Left ventricle myocardium superior (tissue), 1 donor: ENCODE data around the gene VWA8. TPM values are rescaled to one million over a fixed set of nuclear protein-coding genes. Genes with fewer than 3 reads are reported as not detected.
"Not testable (repeated sequence)": the region's sequence is repeated elsewhere in the genome, so short reads cannot be mapped to it uniquely, and the experiment has no call there.

Experiments used
- ATAC-seq: fragments of 200-7000 bp; cut with Tn5 transposase; one replicate; pipeline ENCODE4 v1.9.1; 2020; ENCODE audit warnings: mild to moderate bottlenecking, moderate library complexity
- DNase-seq: peaks from one replicate; pipeline ENCODE4 v3.0.0-alpha.2; 2020
- intact Hi-C: fragments of 100-400 bp; cut with micrococcal nuclease; formaldehyde crosslinking; loops from one replicate; pipeline ENCODE4 v1.11.0; 2022
- total RNA-seq: library from RNA; stranded (reverse); fragmentation: NEBNext Ultra II Directional; extraction: Animal tissue kit (Norgen Biotek cat#: 25700); gene quantifications from one replicate; pipeline ENCODE4 v1.2.1, GENCODE V29; 2021
- donor health status: DM: no; HTN: yes; CAD: no; lungs with severe emphysema.

Gene VWA8
- total RNA-seq, 1 donor from 2014 or later = 45.0 TPM

GRCh38 chr13:41970918-41971317, 10.0 kb upstream of the VWA8 start:
- no peak for ATAC-seq

GRCh38 chr13:41970022-41970421, 9.1 kb upstream of the VWA8 start:
- intact Hi-C loops = no loop called here
- no peak for ATAC-seq
- DNase-seq = no peak

More at GRCh38 chr13:41970918-41971317, 10.0 kb upstream of the VWA8 start:
- DNase-seq = no peak
- intact Hi-C loops = no loop called here

GRCh38 chr13:41969072-41969471, 8.2 kb upstream of the VWA8 start:
- DNase-seq = no peak
- intact Hi-C loops = no loop called here
- ATAC-seq = no peak

- intact Hi-C loops = no loop called here
These were observed 5.8 kb upstream of the VWA8 start for GRCh38 chr13:41966671-41967070.

GRCh38 chr13:41962994-41963393, 2.1 kb upstream of the VWA8 start:
- ATAC-seq (no peak), DNase-seq (no peak)
- intact Hi-C loops = no loop called here

More at GRCh38 chr13:41966671-41967070, 5.8 kb upstream of the VWA8 start:
- ATAC-seq (no peak), DNase-seq (no peak)

GRCh38 chr13:41961466-41961760, 504 bp upstream of the VWA8 start:
- intact Hi-C loops = no loop called here
- no peak for DNase-seq
- ATAC-seq = no peak

GRCh38 chr13:41960211-41960636, 685 bp downstream of the VWA8 start:
- ATAC-seq = peak; percentile 77
- intact Hi-C loops = no loop called here
- peak; percentile 36 for DNase-seq

- intact Hi-C loops = no loop called here
- no peak for DNase-seq
- no peak for ATAC-seq
These were observed 4.6 kb downstream of the VWA8 start for GRCh38 chr13:41956272-41956671.

- intact Hi-C loops = no loop called here
- DNase-seq (no peak), ATAC-seq (no peak)
These were observed 5.3 kb downstream of the VWA8 start for GRCh38 chr13:41955605-41956004.

GRCh38 chr13:41954226-41954625, 6.7 kb downstream of the VWA8 start:
- intact Hi-C loops = no loop called here
- ATAC-seq (no peak), DNase-seq (no peak)

GRCh38 chr13:41952749-41953148, 8.2 kb downstream of the VWA8 start:
- intact Hi-C loops = no loop called here
- ATAC-seq (no peak), DNase-seq (no peak)

GRCh38 chr13:41949104-41949503, 11.8 kb downstream of the VWA8 start:
- DNase-seq, intact Hi-C loops, ATAC-seq: not testable (repeated sequence)

GRCh38 chr13:41945926-41946325, 15.0 kb downstream of the VWA8 start:
- ATAC-seq = no peak
- intact Hi-C loops = no loop called here
- no peak for DNase-seq

GRCh38 chr13:41944635-41945397, 16.1 kb downstream of the VWA8 start:
- intact Hi-C loops = no loop called here
- no peak for ATAC-seq
- no peak for DNase-seq

GRCh38 chr13:41944229-41944628, 16.7 kb downstream of the VWA8 start:
- no peak for DNase-seq
- ATAC-seq = no peak
- intact Hi-C loops = no loop called here

GRCh38 chr13:41942462-41943094, 18.3 kb downstream of the VWA8 start:
- DNase-seq = no peak
- ATAC-seq = peak; percentile 57
- intact Hi-C loops = no loop called here

GRCh38 chr13:41941174-41941573, 19.7 kb downstream of the VWA8 start:
- ATAC-seq = peak; percentile 82
- intact Hi-C loops = no loop called here
- DNase-seq = no peak

- intact Hi-C loops = no loop called here
- ATAC-seq (peak; percentile 34), DNase-seq (no peak)
These were observed 21.5 kb downstream of the VWA8 start for GRCh38 chr13:41939398-41939797.

GRCh38 chr13:41938918-41939317, 22.0 kb downstream of the VWA8 start:
- ATAC-seq = peak; percentile 64
- intact Hi-C loops = no loop called here
- no peak for DNase-seq

- DNase-seq = no peak
- intact Hi-C loops = no loop called here
- no peak for ATAC-seq
These were observed 23.5 kb downstream of the VWA8 start for GRCh38 chr13:41937388-41937787.

- intact Hi-C loops = no loop called here
- DNase-seq = no peak
- ATAC-seq = no peak
These were observed 25.4 kb downstream of the VWA8 start for GRCh38 chr13:41935501-41935900.
